H9 (cell line): Measurements from ENCODE around the gene RASGRF1. TPM values are rescaled to one million over a fixed set of nuclear protein-coding genes. Genes with fewer than 3 reads are reported as not detected.

ENCODE experiments used
- DNase-seq: peaks from one replicate; pipeline ENCODE4 v3.0.0-alpha.2; 2017
- H2AFZ ChIP-seq: one replicate; pipeline ENCODE4 v1.6.1; 2013; ENCODE audit warnings: mild to moderate bottlenecking, low read length, control low read depth, moderate library complexity
- H2AK5ac ChIP-seq: 2 replicates; pipeline ENCODE4 v1.6.1; 2013; ENCODE audit warnings: low read length, control low read depth, mixed read lengths; ENCODE audit not compliant: insufficient read length
- H2BK120ac ChIP-seq: one replicate; pipeline ENCODE4 v1.6.1; 2013; ENCODE audit warnings: low read depth, mild to moderate bottlenecking, low read length, control low read depth, inconsistent platforms; ENCODE audit not compliant: poor library complexity, severe bottlenecking
- H2BK12ac ChIP-seq: 2 replicates; pipeline ENCODE4 v1.6.1; 2013; ENCODE audit warnings: low read length, control low read depth, mixed read lengths, low read depth; ENCODE audit not compliant: insufficient read length
- H2BK15ac ChIP-seq: 2 replicates; pipeline ENCODE4 v1.6.1; 2013; ENCODE audit warnings: low read depth, low read length, control low read depth
- H2BK20ac ChIP-seq: one replicate; pipeline ENCODE4 v1.6.1; 2013; ENCODE audit warnings: low read depth, mild to moderate bottlenecking, low read length, control low read depth, inconsistent platforms; ENCODE audit not compliant: poor library complexity, severe bottlenecking
- H2BK5ac ChIP-seq: 2 replicates; pipeline ENCODE4 v1.6.1; 2013; ENCODE audit warnings: low read length, control low read depth, mixed read lengths; ENCODE audit not compliant: insufficient read length
- H3K14ac ChIP-seq: 2 replicates; pipeline ENCODE4 v1.6.1; 2013; ENCODE audit warnings: low read length, control low read depth; ENCODE audit not compliant: insufficient read depth
- H3K18ac ChIP-seq: 2 replicates; pipeline ENCODE4 v1.6.1; 2013; ENCODE audit warnings: low read depth, mild to moderate bottlenecking, mixed read lengths, low read length, control low read depth; ENCODE audit not compliant: insufficient read length
- H3K23ac ChIP-seq: 2 replicates; pipeline ENCODE4 v1.6.1; 2013; ENCODE audit warnings: low read length, control low read depth, mixed read lengths, low read depth; ENCODE audit not compliant: insufficient read length
- H3K23me2 ChIP-seq: 2 replicates; pipeline ENCODE4 v1.6.1; 2013; ENCODE audit warnings: low read depth, mild to moderate bottlenecking, mixed read lengths, low read length, control low read depth; ENCODE audit not compliant: insufficient read length, poor library complexity, severe bottlenecking
- H3K27ac ChIP-seq: 2 replicates; pipeline ENCODE4 v1.5.1; 2013; ENCODE audit warnings: low read length, control low read depth, mixed read lengths, low read depth; ENCODE audit not compliant: insufficient read length
- H3K27me3 ChIP-seq: 2 replicates; pipeline ENCODE4 v1.6.1; 2013; ENCODE audit warnings: low read length, control low read depth, inconsistent platforms; ENCODE audit not compliant: insufficient read depth
- H3K4ac ChIP-seq: 2 replicates; pipeline ENCODE4 v1.6.1; 2013; ENCODE audit warnings: low read depth, mild to moderate bottlenecking, control low read depth, inconsistent platforms, low read length, moderate library complexity
- H3K4me1 ChIP-seq: 2 replicates; pipeline ENCODE4 v1.6.1; 2013; ENCODE audit warnings: low read length, control low read depth, inconsistent platforms; ENCODE audit not compliant: insufficient read depth
- H3K4me2 ChIP-seq: 2 replicates; pipeline ENCODE4 v1.6.1; 2013; ENCODE audit warnings: low read length, control low read depth, mixed read lengths; ENCODE audit not compliant: insufficient read length, insufficient read depth
- H3K56ac ChIP-seq: 2 replicates; pipeline ENCODE4 v1.6.1; 2013; ENCODE audit warnings: low read depth, mild to moderate bottlenecking, mixed read lengths, low read length, control low read depth; ENCODE audit not compliant: insufficient read length
- H3K79me1 ChIP-seq: 2 replicates; pipeline ENCODE4 v1.6.1; 2013; ENCODE audit warnings: low read depth, mild to moderate bottlenecking, moderate library complexity, low read length, control low read depth, inconsistent platforms; ENCODE audit not compliant: insufficient read depth, poor library complexity, severe bottlenecking
- H3K79me2 ChIP-seq: 2 replicates; pipeline ENCODE4 v1.6.1; 2013; ENCODE audit warnings: low read length, control low read depth, inconsistent platforms; ENCODE audit not compliant: insufficient read depth
- H3K9ac ChIP-seq: 2 replicates; pipeline ENCODE4 v1.6.1; 2013; ENCODE audit warnings: low read length, control low read depth, mixed read lengths; ENCODE audit not compliant: insufficient read length; ENCODE audit errors: extremely low read depth
- H3K9me3 ChIP-seq: one replicate; pipeline ENCODE4 v1.6.1; 2013; ENCODE audit warnings: low read depth, low read length, inconsistent platforms; ENCODE audit not compliant: control insufficient read depth
- H3T11ph ChIP-seq: one replicate; pipeline ENCODE4 v1.6.1; 2013; ENCODE audit warnings: mild to moderate bottlenecking, low read length, control low read depth, inconsistent platforms
- H4K20me1 ChIP-seq: one replicate; pipeline ENCODE4 v1.6.1; 2013; ENCODE audit not compliant: control insufficient read depth, insufficient read length, insufficient read depth
- H4K5ac ChIP-seq: 2 replicates; pipeline ENCODE4 v1.6.1; 2013; ENCODE audit warnings: low read depth, mild to moderate bottlenecking, mixed read lengths, low read length, control low read depth; ENCODE audit not compliant: insufficient read length
- H4K8ac ChIP-seq: replicated peaks from 2 replicates; pipeline ENCODE4 v1.6.1; 2013; ENCODE audit warnings: low read length, control low read depth, mixed read lengths, low read depth; ENCODE audit not compliant: insufficient read length
- H4K91ac ChIP-seq: 2 replicates; pipeline ENCODE4 v1.6.1; 2013; ENCODE audit warnings: low read depth, mild to moderate bottlenecking, moderate library complexity, mixed read lengths, low read length, control low read depth; ENCODE audit not compliant: insufficient read length
- H3K27ac Mint-ChIP-seq, 3 experiments: 2 replicates in 2 of 3; 3 replicates in 1 of 3; pipeline ENCODE4 v1.8.0; 2020 to 2021; ENCODE audit warnings: mixed read lengths in 3 of 3, mild to moderate bottlenecking in 1 of 3, moderate library complexity in 1 of 3
- H3K27me3 Mint-ChIP-seq: 2 replicates; pipeline ENCODE4 v1.8.0; 2021; ENCODE audit warnings: low read depth, mild to moderate bottlenecking, moderate library complexity, mixed read lengths
- H3K36me3 Mint-ChIP-seq, 3 experiments: 2 replicates in 2 of 3; 3 replicates in 1 of 3; pipeline ENCODE4 v1.8.0; 2020 to 2021; ENCODE audit warnings: low read depth in 3 of 3, mixed read lengths in 3 of 3; ENCODE audit not compliant: insufficient read depth in 1 of 3
- H3K4me1 Mint-ChIP-seq, 2 experiments: 2 replicates each; pipeline ENCODE4 v1.8.0; 2020; ENCODE audit warnings: mixed read lengths in 2 of 2
- H3K4me3 Mint-ChIP-seq, 2 experiments: 2 replicates in 1 of 2; 3 replicates in 1 of 2; pipeline ENCODE4 v1.8.0; 2020 to 2021; ENCODE audit warnings: mild to moderate bottlenecking in 2 of 2, mixed read lengths in 2 of 2, moderate library complexity in 1 of 2
- H3K9me3 Mint-ChIP-seq, 2 experiments: 2 replicates in 1 of 2; 3 replicates in 1 of 2; pipeline ENCODE4 v1.8.0; 2020; ENCODE audit warnings: mild to moderate bottlenecking in 2 of 2, mixed read lengths in 2 of 2, moderate library complexity in 1 of 2
- CTCF ChIP-seq: fragments of 200-600 bp; sonication (generic); conservative IDR thresholded peaks from 3 replicates; pipeline ENCODE4 v1.8.0; 2021; ENCODE audit warnings: antibody characterized with exemption, mild to moderate bottlenecking
- WGBS: extraction: QIAGEN DNeasy Blood & Tissue Kit; methylation state at CpG from one replicate; pipeline ENCODE4 v1.1.7; 2013; ENCODE audit warnings: missing lambda C conversion rate, low lambda C conversion rate, mixed read lengths; ENCODE audit not compliant: insufficient read length; ENCODE audit errors: extremely low coverage; 5-methylcytosine and 5-hydroxymethylcytosine counted together
- total RNA-seq: library from RNA; stranded (reverse); gene quantifications from 2 replicates; pipeline ENCODE4 v1.2.1, GENCODE V29; 2021

Gene RASGRF1
- total RNA-seq, 1 experiment from 2014 or later = 0.48 TPM

- no peak overlapping the region for H2BK120ac ChIP-seq
- H2BK15ac ChIP-seq = no peak overlapping the region
- H3K79me2 ChIP-seq = no peaks in the 10 kb centered on the region
- no peak overlapping the region for H3K4me2 ChIP-seq
- H3K9ac ChIP-seq = no peak overlapping the region
- Mint-ChIP-seq H3K4me3 (no peak overlapping the region), H3K27ac (peak overlapping the region; percentile 15 to 89 (median 55); a peak in 4 of 7 replicates), H3K27me3 (no peaks in the 10 kb centered on the region; the same call in 1 of the 2 replicates), H3K4me1 (peaks cover 16 to 23% of the 10 kb centered on the region in 2 experiments), H3K9me3 (no peaks in the 10 kb centered on the region), H3K36me3 (peaks cover 13 to 55% (median 46%) of the 10 kb centered on the region in 3 experiments; a peak in 6 of 7 replicates)
- no peaks in the 10 kb centered on the region for H3K79me1 ChIP-seq
- no peak overlapping the region for H3K18ac ChIP-seq
- no peak overlapping the region for H4K8ac ChIP-seq
- H3K56ac ChIP-seq = no peak overlapping the region
- H2AFZ ChIP-seq = no peak overlapping the region
- H2BK20ac ChIP-seq = no peak overlapping the region
- no peak overlapping the region for H2BK12ac ChIP-seq
- no peaks in the 10 kb centered on the region for H3K23me2 ChIP-seq
- no peak for DNase-seq
- peaks cover 2% of the 10 kb centered on the region; the same call in 1 of the 2 replicates for H3K4me1 ChIP-seq
- H4K91ac ChIP-seq = no peak overlapping the region
- H3K23ac ChIP-seq = no peak overlapping the region
- no CpG with 5 or more reads among the region's 7 CpGs for WGBS
- H3K14ac ChIP-seq = no peak overlapping the region
- H3K9me3 ChIP-seq = no peaks in the 10 kb centered on the region
- H3K27me3 ChIP-seq = no peaks in the 10 kb centered on the region
- no peak overlapping the region for H2AK5ac ChIP-seq
- H4K5ac ChIP-seq = no peak overlapping the region
- no peak overlapping the region for H2BK5ac ChIP-seq
- H3T11ph ChIP-seq = no peak overlapping the region
- H4K20me1 ChIP-seq = no peaks in the 10 kb centered on the region
- no peak overlapping the region for H3K4ac ChIP-seq
- no peak overlapping the region for H3K27ac ChIP-seq
- TF ChIP-seq CTCF = no peak
Measured at GRCh38 chr15:78910271-78910670, 180.3 kb downstream of the RASGRF1 start.

Other genes with a start within 250 kb of the RASGRF1 start
- 544 and 553 TPM in 2 replicates for gene MORF4L1, start 217.9 kb downstream of the RASGRF1 start, total RNA-seq
- 15.5 and 16.8 TPM in 2 replicates for gene CTSH, start 145.7 kb downstream of the RASGRF1 start, total RNA-seq
- gene ANKRD34C, start 191.9 kb upstream of the RASGRF1 start, total RNA-seq = not detected in 2 replicates
- gene TMED3, start 220.3 kb upstream of the RASGRF1 start, total RNA-seq = 44.3 and 46.4 TPM in 2 replicates